ENCODE measurements around the gene MKRN2. TPM values are rescaled to one million over a fixed set of nuclear protein-coding genes. Genes with fewer than 3 reads are reported as not detected.
"Not testable (repeated sequence)": the region's sequence is repeated elsewhere in the genome, so short reads cannot be mapped to it uniquely, and the experiment has no call there.

The MKRN2 gene
- total RNA-seq, 2 donors from 2014 or later, result 24.6 to 27.5 TPM

DNA sequence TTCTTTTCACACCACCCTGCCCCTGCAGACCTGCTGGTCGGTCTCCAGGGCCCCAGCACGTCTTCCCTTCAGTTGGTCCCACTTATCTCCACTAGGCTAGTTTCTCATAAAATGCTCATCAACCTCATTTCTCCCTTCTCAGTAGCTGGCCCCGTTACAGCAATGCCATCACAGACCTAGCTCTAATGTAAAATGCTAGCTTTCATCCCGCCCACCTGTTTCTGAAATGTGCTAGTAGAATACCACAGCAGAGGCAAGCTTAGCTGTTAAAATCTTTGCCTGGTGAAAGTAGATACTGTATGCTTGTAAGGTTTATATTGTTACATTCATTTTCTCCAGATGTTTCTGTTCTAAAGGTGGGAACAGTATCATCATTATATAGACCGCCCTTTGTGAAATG lies 24.7 kb upstream of the MKRN2 start:
- H3K27me3 Mint-ChIP-seq, result no peaks in the 10 kb centered on the region
- no peak overlapping the region for H3K27ac Mint-ChIP-seq
- no peak overlapping the region for H3K4me3 Mint-ChIP-seq
- no peaks in the 10 kb centered on the region for H3K9me3 Mint-ChIP-seq
- no peaks in the 10 kb centered on the region for H3K4me1 Mint-ChIP-seq (ENCODE audit: low read depth in 2 of 2)
- ATAC-seq (no peak), DNase-seq (ENCODE audit: low spot score) (no peak)
- H3K36me3 Mint-ChIP-seq, result peaks cover 11% of the 10 kb centered on the region

DNA sequence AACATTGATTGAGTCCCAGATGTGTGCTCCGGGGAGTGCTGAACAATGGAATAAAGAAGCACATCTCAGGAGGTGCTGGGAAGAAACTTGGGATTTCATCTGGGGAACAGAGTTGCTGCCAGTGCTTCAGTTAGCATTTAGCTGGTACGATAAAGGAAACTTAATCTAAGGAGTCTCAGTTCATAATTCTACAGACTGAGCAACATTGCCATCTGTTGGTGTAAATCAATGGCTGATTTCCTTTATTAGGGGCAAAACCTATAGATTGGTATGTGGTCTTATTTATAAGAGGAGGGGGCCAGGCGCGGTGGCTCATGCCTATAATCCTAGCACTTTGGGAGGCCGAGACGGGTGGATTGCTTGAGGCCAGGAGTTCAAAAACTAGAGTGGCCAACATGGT lies 20.5 kb upstream of the MKRN2 start:
- Mint-ChIP-seq H3K27me3 (no peaks in the 10 kb centered on the region), H3K4me1 (ENCODE audit: low read depth in 2 of 2) (no peaks in the 10 kb centered on the region), H3K27ac (no peak overlapping the region), H3K4me3 (no peak overlapping the region), H3K36me3 (peaks cover 6% of the 10 kb centered on the region), H3K9me3 (no peaks in the 10 kb centered on the region)
- DNase-seq (ENCODE audit: low spot score) (no peak), ATAC-seq (no peak)

GRCh38 chr3:12541625-12542024 lies 15.3 kb upstream of the MKRN2 start:
- ATAC-seq, result no peak
- no peaks in the 10 kb centered on the region for H3K9me3 Mint-ChIP-seq
- no peaks in the 10 kb centered on the region for H3K27me3 Mint-ChIP-seq
- DNase-seq (ENCODE audit: low spot score), result no peak
- no peak overlapping the region for H3K27ac Mint-ChIP-seq
- H3K36me3 Mint-ChIP-seq, result no peaks in the 10 kb centered on the region
- no peak overlapping the region for H3K4me3 Mint-ChIP-seq
- H3K4me1 Mint-ChIP-seq (ENCODE audit: low read depth in 2 of 2), result no peaks in the 10 kb centered on the region

DNA sequence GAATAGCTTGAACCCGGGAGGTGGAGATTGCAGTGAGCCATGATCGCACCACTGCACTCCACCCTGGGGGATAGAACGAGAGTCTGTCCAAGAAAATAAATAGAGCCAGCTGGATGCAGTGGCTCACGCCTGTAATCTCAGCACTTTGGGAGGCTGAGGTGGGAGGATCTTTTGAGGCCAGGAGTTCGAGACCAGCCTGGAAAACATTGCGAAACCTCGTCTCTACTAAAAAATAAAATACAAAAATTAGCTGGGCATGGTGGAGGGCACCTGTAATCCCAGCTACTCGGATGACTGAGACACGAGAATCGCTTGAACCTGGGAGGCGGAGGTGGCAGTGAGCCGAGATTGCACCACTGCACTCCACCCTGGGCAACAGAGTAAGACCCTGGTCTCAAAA lies 13.4 kb upstream of the MKRN2 start:
- not testable (repeated sequence) for H3K4me1 Mint-ChIP-seq (ENCODE audit: low read depth in 2 of 2); DNase-seq (ENCODE audit: low spot score); H3K4me3 Mint-ChIP-seq; H3K36me3 Mint-ChIP-seq; H3K9me3 Mint-ChIP-seq; ATAC-seq; H3K27me3 Mint-ChIP-seq; H3K27ac Mint-ChIP-seq

- no peak for ATAC-seq
- H3K9me3 Mint-ChIP-seq, result no peaks in the 10 kb centered on the region
- H3K27ac Mint-ChIP-seq, result no peak overlapping the region
- DNase-seq (ENCODE audit: low spot score), result no peak
- H3K27me3 Mint-ChIP-seq, result peaks cover 1 to 2% of the 10 kb centered on the region in 2 donors
- no peak overlapping the region for H3K4me3 Mint-ChIP-seq
- H3K4me1 Mint-ChIP-seq (ENCODE audit: low read depth in 2 of 2), result no peaks in the 10 kb centered on the region
- no peaks in the 10 kb centered on the region for H3K36me3 Mint-ChIP-seq
Observed at GRCh38 chr3:12544652-12545472, 12.0 kb upstream of the MKRN2 start.

GRCh38 chr3:12545473-12545791 lies 11.5 kb upstream of the MKRN2 start, which contains the start of gene MKRN2OS:
Gene MKRN2OS, minus strand, starts transcription at chr3:12545499. Its CDS starts 35 bp downstream, at chr3:12545464.
- no peak for ATAC-seq
- H3K27me3 Mint-ChIP-seq, result peaks cover 7 to 8% of the 10 kb centered on the region in 2 donors

GRCh38 chr3:12549971-12550760 lies 6.7 kb upstream of the MKRN2 start:
- H3K36me3 Mint-ChIP-seq, result no peaks in the 10 kb centered on the region
- no peaks in the 10 kb centered on the region for H3K9me3 Mint-ChIP-seq
- no peak overlapping the region for H3K4me3 Mint-ChIP-seq
- DNase-seq (ENCODE audit: low spot score), result no peak
- H3K4me1 Mint-ChIP-seq (ENCODE audit: low read depth in 2 of 2), result peaks cover 0 to 6% of the 10 kb centered on the region in 2 donors
- no peak overlapping the region for H3K27ac Mint-ChIP-seq
- H3K27me3 Mint-ChIP-seq, result peaks cover 26 to 35% of the 10 kb centered on the region in 2 donors
- no peak for ATAC-seq

More at GRCh38 chr3:12545473-12545791, 11.5 kb upstream of the MKRN2 start, which contains the start of gene MKRN2OS:
- Mint-ChIP-seq H3K9me3 (no peaks in the 10 kb centered on the region), H3K27ac (no peak within 1 kb of the TSS), H3K4me1 (ENCODE audit: low read depth in 2 of 2) (no peaks in the 10 kb centered on the region), H3K4me3 (no peak within 1 kb of the TSS), H3K36me3 (no peaks in the 10 kb centered on the region)
- no peak for DNase-seq (ENCODE audit: low spot score)

GRCh38 chr3:12553921-12554391 lies 2.9 kb upstream of the MKRN2 start:
- no peaks in the 10 kb centered on the region for H3K9me3 Mint-ChIP-seq

DNA sequence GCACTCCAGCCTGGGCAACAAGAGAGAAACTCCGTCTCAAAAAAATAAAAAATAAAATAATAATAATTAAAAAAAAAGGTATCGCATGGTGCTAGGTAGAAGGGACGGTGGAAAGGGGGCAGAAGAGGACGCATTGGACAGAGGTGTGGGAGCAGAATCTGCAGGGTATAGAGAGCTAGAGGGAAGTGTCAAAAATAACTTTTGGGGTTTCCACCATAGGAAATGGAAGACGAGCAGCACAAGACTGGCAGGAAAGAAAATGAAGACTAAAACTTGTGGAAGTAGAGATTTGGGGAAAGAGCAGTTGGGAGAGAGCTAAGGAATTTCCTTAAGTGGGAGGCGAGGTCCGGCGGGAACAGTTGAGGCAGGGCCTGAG lies 585 bp upstream of the MKRN2 start:
- peaks cover 42 to 48% of the 10 kb centered on the region in 2 donors for H3K4me1 Mint-ChIP-seq (ENCODE audit: low read depth in 2 of 2)
- H3K9me3 Mint-ChIP-seq, result no peaks in the 10 kb centered on the region
- peak overlapping the region; percentile 69 to 89 for H3K27ac Mint-ChIP-seq
- no peaks in the 10 kb centered on the region for H3K36me3 Mint-ChIP-seq
- DNase-seq (ENCODE audit: low spot score), result no peak
- no peak for ATAC-seq
- H3K27me3 Mint-ChIP-seq, result peaks cover 16 to 34% of the 10 kb centered on the region in 2 donors
- peak overlapping the region; percentile 93 for H3K4me3 Mint-ChIP-seq

More at GRCh38 chr3:12553921-12554391, 2.9 kb upstream of the MKRN2 start:
- DNase-seq (ENCODE audit: low spot score) (no peak), ATAC-seq (no peak)
- Mint-ChIP-seq H3K27me3 (peaks cover 26 to 45% of the 10 kb centered on the region in 2 donors), H3K27ac (no peak overlapping the region), H3K4me1 (ENCODE audit: low read depth in 2 of 2) (peaks cover 26 to 29% of the 10 kb centered on the region in 2 donors), H3K4me3 (peak overlapping the region; percentile 73), H3K36me3 (no peaks in the 10 kb centered on the region)

GRCh38 chr3:12557473-12558100 lies 700 bp downstream of the MKRN2 start:
- no peak for DNase-seq (ENCODE audit: low spot score)
- Mint-ChIP-seq H3K27me3 (peaks cover 16 to 34% of the 10 kb centered on the region in 2 donors), H3K4me1 (ENCODE audit: low read depth in 2 of 2) (peaks cover 46 to 51% of the 10 kb centered on the region in 2 donors), H3K36me3 (no peaks in the 10 kb centered on the region), H3K27ac (peak overlapping the region; percentile 69 to 89), H3K4me3 (peak overlapping the region; percentile 93), H3K9me3 (no peaks in the 10 kb centered on the region)
- ATAC-seq, result no peak

GRCh38 chr3:12558706-12559105 lies 1.8 kb downstream of the MKRN2 start:
- Mint-ChIP-seq H3K4me3 (peak overlapping the region; percentile 93), H3K27me3 (peaks cover 10 to 24% of the 10 kb centered on the region in 2 donors), H3K4me1 (ENCODE audit: low read depth in 2 of 2) (peaks cover 44 to 51% of the 10 kb centered on the region in 2 donors), H3K27ac (peak overlapping the region; percentile 69 to 89), H3K36me3 (no peaks in the 10 kb centered on the region), H3K9me3 (no peaks in the 10 kb centered on the region)
- DNase-seq (ENCODE audit: low spot score) (no peak), ATAC-seq (no peak)

GRCh38 chr3:12559520-12559919 lies 2.6 kb downstream of the MKRN2 start:
- H3K9me3 Mint-ChIP-seq, result no peaks in the 10 kb centered on the region
- peak overlapping the region; percentile 3 for H3K4me3 Mint-ChIP-seq
- H3K27me3 Mint-ChIP-seq, result peaks cover 5 to 16% of the 10 kb centered on the region in 2 donors
- DNase-seq (ENCODE audit: low spot score), result no peak
- peaks cover 2% of the 10 kb centered on the region for H3K36me3 Mint-ChIP-seq
- H3K4me1 Mint-ChIP-seq (ENCODE audit: low read depth in 2 of 2), result peaks cover 41 to 54% of the 10 kb centered on the region in 2 donors
- peak overlapping the region in 1 of 2 donors; percentile 39 for H3K27ac Mint-ChIP-seq
- ATAC-seq, result no peak

- Mint-ChIP-seq H3K36me3 (peaks cover 9% of the 10 kb centered on the region), H3K9me3 (no peaks in the 10 kb centered on the region), H3K27ac (peak overlapping the region in 1 of 2 donors; percentile 34), H3K4me1 (ENCODE audit: low read depth in 2 of 2) (peaks cover 45 to 56% of the 10 kb centered on the region in 2 donors), H3K4me3 (no peak overlapping the region), H3K27me3 (peaks cover 0 to 5% of the 10 kb centered on the region in 2 donors)
- DNase-seq (ENCODE audit: low spot score) (no peak), ATAC-seq (no peak)
Observed at GRCh38 chr3:12560505-12561190, 3.8 kb downstream of the MKRN2 start.
